Gastrocnemius medialis (tissue), 4 donors: ENCODE measurements around the gene MAGI1. TPM values are rescaled to one million over a fixed set of nuclear protein-coding genes. Genes with fewer than 3 reads are reported as not detected.

Experiments
- ATAC-seq, 2 donors: fragments of 150-250 bp; one replicate each; pipeline ENCODE4 v1.9.1; 2016
- DNase-seq, 2 donors: peaks; one replicate each; pipeline ENCODE4 v3.0.0-alpha.2; 2019
- H3K27ac ChIP-seq, 4 donors: fragments of 200-600 bp; sonication (generic); 1 replicate in 1 of 4; 2 replicates in 3 of 4; pipeline ENCODE4 v1.5.1; 2016 to 2018; ENCODE audit warnings: mild to moderate bottlenecking in 2 of 4, moderate library complexity in 1 of 4
- H3K27me3 ChIP-seq, 3 donors: fragments of 200-600 bp; sonication (generic) in 2 of 3; 1 replicate in 1 of 3; 2 replicates in 2 of 3; pipeline versions ENCODE4 v1.5.1 to v1.6.0; 2016 to 2019; ENCODE audit warnings: mild to moderate bottlenecking in 1 of 3, moderate library complexity in 1 of 3
- H3K36me3 ChIP-seq, 2 donors: fragments of 200-600 bp; sonication (generic) in 1 of 2; one replicate each; pipeline ENCODE4 v1.5.1; 2017 to 2018
- H3K4me1 ChIP-seq, 2 donors: fragments of 200-600 bp; sonication (generic) in 1 of 2; one replicate each; pipeline ENCODE4 v1.5.1; 2016 to 2017; ENCODE audit warnings: mild to moderate bottlenecking in 2 of 2
- H3K4me3 ChIP-seq, 4 donors: fragments of 200-600 bp; sonication (generic) in 3 of 4; 1 replicate in 1 of 4; 2 replicates in 3 of 4; pipeline ENCODE4 v1.5.1; 2016 to 2019; ENCODE audit warnings: mild to moderate bottlenecking in 2 of 4
- H3K9me3 ChIP-seq, 3 donors: fragments of 200-600 bp; sonication (generic) in 2 of 3; 1 replicate in 1 of 3; 2 replicates in 2 of 3; pipeline ENCODE4 v1.5.1; 2016 to 2019
- CTCF ChIP-seq, 5 experiments: fragments of 450-650 bp in 3 of 5; fragments of 200-600 bp in 2 of 5; sonication (generic) in 2 of 5; IDR thresholded peaks in 4 of 5; conservative IDR thresholded peaks in 1 of 5; 1 replicate in 4 of 5; 2 replicates in 1 of 5; pipeline ENCODE4 v1.5.1; 2016 to 2019; ENCODE audit warnings: antibody characterized with exemption in 5 of 5, mild to moderate bottlenecking in 3 of 5, moderate library complexity in 3 of 5
- POLR2A ChIP-seq, 2 donors: fragments of 450-650 bp; IDR thresholded peaks; one replicate each; pipeline ENCODE4 v1.6.1; 2017; ENCODE audit warnings: antibody characterized with exemption in 2 of 2, mild to moderate bottlenecking in 2 of 2, moderate library complexity in 2 of 2
- in situ Hi-C, 4 donors: fragments of 200-750 bp; cut with MboI; loops; one replicate each; pipeline versions ENCODE4 v1.15.0 to v1.8.0; 2017; ENCODE audit warnings: low sequenced_read_pairs in 4 of 4
- intact Hi-C: fragments of 100-400 bp; cut with DNase I; formaldehyde crosslinking; loops from one replicate; pipeline ENCODE4 v1.15.1; 2023; ENCODE audit warnings: low total_unique reads
- total RNA-seq, 4 donors: library from RNA; depleted of rRNA; stranded (reverse); fragments of >200 nt; gene quantifications; one replicate each; pipeline versions ENCODE4 v1.1.0 to v1.2.3, GENCODE V29; 2016

The MAGI1 gene
- total RNA-seq, 4 donors from 2014 or later: 2.6 to 7.5 (median 3.9) TPM

- H3K36me3 ChIP-seq: no peaks in the 10 kb centered on the region
- intact Hi-C loops (no loop called here), in situ Hi-C loops (no loop called here)
- H3K27me3 ChIP-seq: no peaks in the 10 kb centered on the region
- DNase-seq (no peak), ATAC-seq (no peak)
- H3K27ac ChIP-seq: no peak overlapping the region
- no peak overlapping the region for H3K4me3 ChIP-seq
- H3K4me1 ChIP-seq: peaks cover 7 to 14% of the 10 kb centered on the region in 2 donors
- H3K9me3 ChIP-seq: no peaks in the 10 kb centered on the region
- TF ChIP-seq POLR2A (IDR thresholded peaks at IDR 0.05): no peak
Measured at GRCh38 chr3:65884071-65884470, 154.6 kb downstream of the MAGI1 start.

GRCh38 chr3:65883613-65884012 is 155.1 kb downstream of the MAGI1 start:
- H3K27ac ChIP-seq: no peak overlapping the region
- intact Hi-C loops: no loop called here

GRCh38 chr3:65880350-65880749 is 158.4 kb downstream of the MAGI1 start:
- Histone ChIP-seq H3K36me3 (no peaks in the 10 kb centered on the region), H3K9me3 (no peaks in the 10 kb centered on the region), H3K27me3 (no peaks in the 10 kb centered on the region), H3K4me1 (peaks cover 4 to 12% of the 10 kb centered on the region in 2 donors), H3K4me3 (no peak overlapping the region), H3K27ac (no peak overlapping the region)
- TF ChIP-seq CTCF (IDR thresholded peaks at IDR 0.05 in 4 of 5, conservative IDR thresholded peaks at IDR 0.05 in 1 of 5) (no peak), POLR2A (IDR thresholded peaks at IDR 0.05) (no peak)
- ATAC-seq (no peak), DNase-seq (no peak)
- intact Hi-C loops (no loop called here), in situ Hi-C loops (no loop called here)

More at GRCh38 chr3:65883613-65884012, 155.1 kb downstream of the MAGI1 start:
- no peaks in the 10 kb centered on the region for H3K9me3 ChIP-seq
- peaks cover 4 to 12% of the 10 kb centered on the region in 2 donors for H3K4me1 ChIP-seq
- DNase-seq: no peak
- TF ChIP-seq POLR2A (IDR thresholded peaks at IDR 0.05) (no peak), CTCF (IDR thresholded peaks at IDR 0.05 in 4 of 5, conservative IDR thresholded peaks at IDR 0.05 in 1 of 5) (no peak)
- no peaks in the 10 kb centered on the region for H3K27me3 ChIP-seq
- in situ Hi-C loops: no loop called here
- no peaks in the 10 kb centered on the region for H3K36me3 ChIP-seq
- ATAC-seq: no peak
- no peak overlapping the region for H3K4me3 ChIP-seq

GRCh38 chr3:65879372-65879771 is 159.3 kb downstream of the MAGI1 start:
- no peaks in the 10 kb centered on the region for H3K36me3 ChIP-seq
- ATAC-seq (no peak), DNase-seq (no peak)
- no peak overlapping the region for H3K27ac ChIP-seq
- H3K9me3 ChIP-seq: no peaks in the 10 kb centered on the region
- in situ Hi-C loops: no loop called here
- intact Hi-C loops: no loop called here
- H3K4me1 ChIP-seq: peaks cover 4 to 12% of the 10 kb centered on the region in 2 donors
- TF ChIP-seq POLR2A (IDR thresholded peaks at IDR 0.05) (no peak), CTCF (IDR thresholded peaks at IDR 0.05 in 4 of 5, conservative IDR thresholded peaks at IDR 0.05 in 1 of 5) (no peak)
- no peak overlapping the region for H3K4me3 ChIP-seq
- H3K27me3 ChIP-seq: no peaks in the 10 kb centered on the region

GRCh38 chr3:65878831-65879230 is 159.9 kb downstream of the MAGI1 start:
- no peak for ATAC-seq
- in situ Hi-C loops (no loop called here), intact Hi-C loops (no loop called here)
- TF ChIP-seq POLR2A (IDR thresholded peaks at IDR 0.05) (no peak), CTCF (IDR thresholded peaks at IDR 0.05 in 4 of 5, conservative IDR thresholded peaks at IDR 0.05 in 1 of 5) (no peak)
- peaks cover 4 to 12% of the 10 kb centered on the region in 2 donors for H3K4me1 ChIP-seq
- H3K9me3 ChIP-seq: no peaks in the 10 kb centered on the region
- H3K4me3 ChIP-seq: no peak overlapping the region
- H3K27me3 ChIP-seq: no peaks in the 10 kb centered on the region
- no peak overlapping the region for H3K27ac ChIP-seq
- DNase-seq: no peak
- no peaks in the 10 kb centered on the region for H3K36me3 ChIP-seq
